ENCODE measurements around the gene PACSIN2.
A peak's percentile ranks its signal among the peaks of the same experiment; 100 is the strongest.

Gene PACSIN2

DNA sequence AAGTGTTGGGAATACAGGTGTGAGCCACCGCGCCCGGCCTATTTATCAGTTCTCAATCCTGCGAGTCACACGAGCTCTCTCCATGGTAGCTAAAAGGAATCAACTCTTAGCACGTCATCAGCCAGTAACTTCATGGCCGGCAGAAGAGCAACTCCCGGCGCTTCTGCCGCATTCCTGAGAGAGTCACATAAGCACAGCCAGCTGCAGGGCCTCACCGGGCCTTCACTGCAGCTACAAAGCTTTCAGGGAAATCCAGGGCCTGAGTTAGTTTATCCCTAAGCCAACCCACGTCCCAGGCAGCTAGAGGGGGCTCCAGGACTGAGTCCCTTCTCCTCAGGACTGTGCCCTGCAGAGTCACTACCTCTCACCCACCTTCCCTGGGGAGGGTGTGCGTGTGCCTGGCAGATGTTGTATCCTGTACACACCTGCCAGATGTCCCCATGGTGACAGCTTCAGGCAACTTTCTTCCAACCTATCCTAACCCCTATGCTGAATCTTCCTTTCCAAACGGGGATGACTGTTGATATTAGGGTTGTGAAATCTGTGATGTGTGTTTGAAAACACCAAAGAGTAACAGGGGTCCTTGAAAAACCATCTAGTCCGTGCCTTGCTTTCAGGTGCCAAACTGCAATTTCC lies 112.0 kb downstream of the PACSIN2 start:
- DNase-seq: no peak

GRCh38 chr22:42901790-42902508 lies 113.0 kb downstream of the PACSIN2 start:
- DNase-seq: no peak
- in situ Hi-C loops (cut with HindIII; ENCODE audit: low pct_ligation_motif_present, low pct_unique_long_range_greater_than_20kb, low sequenced_read_pairs): no loop called here

More for the DNA sequence above, 112.0 kb downstream of the PACSIN2 start:
- in situ Hi-C loops (cut with HindIII; ENCODE audit: low pct_ligation_motif_present, low pct_unique_long_range_greater_than_20kb, low sequenced_read_pairs): no loop called here

GRCh38 chr22:42897960-42898359 lies 117.0 kb downstream of the PACSIN2 start:
- DNase-seq: no peak
- in situ Hi-C loops (cut with HindIII; ENCODE audit: low pct_ligation_motif_present, low pct_unique_long_range_greater_than_20kb, low sequenced_read_pairs): no loop called here

GRCh38 chr22:42895541-42895981 lies 119.4 kb downstream of the PACSIN2 start:
- DNase-seq: no peak
- in situ Hi-C loops (cut with HindIII; ENCODE audit: low pct_ligation_motif_present, low pct_unique_long_range_greater_than_20kb, low sequenced_read_pairs): no loop called here

DNA sequence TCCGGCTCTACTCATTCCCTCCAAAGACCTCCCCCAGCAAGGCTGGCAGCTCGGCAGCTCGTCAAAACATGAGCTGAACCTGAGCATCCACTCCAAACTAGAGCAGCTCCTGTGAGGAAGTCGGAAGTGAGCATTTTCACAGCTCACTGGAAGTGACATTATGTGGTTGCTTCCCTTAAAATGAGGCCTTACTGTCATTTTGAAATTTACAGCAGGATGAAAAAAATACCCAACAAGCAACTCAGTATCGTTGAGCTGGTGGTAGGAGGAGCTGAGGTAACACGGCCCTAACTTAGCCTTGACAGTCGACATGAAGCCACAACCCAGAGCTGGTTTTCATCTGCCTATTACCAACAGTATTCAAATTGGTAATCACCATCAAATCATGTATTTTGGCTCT lies 119.9 kb downstream of the PACSIN2 start:
- no peak for DNase-seq
- in situ Hi-C loops (cut with HindIII; ENCODE audit: low pct_ligation_motif_present, low pct_unique_long_range_greater_than_20kb, low sequenced_read_pairs): no loop called here

- DNase-seq: no peak
- in situ Hi-C loops (cut with HindIII; ENCODE audit: low pct_ligation_motif_present, low pct_unique_long_range_greater_than_20kb, low sequenced_read_pairs): no loop called here
Observed at GRCh38 chr22:42893371-42894150, 121.4 kb downstream of the PACSIN2 start.

DNA sequence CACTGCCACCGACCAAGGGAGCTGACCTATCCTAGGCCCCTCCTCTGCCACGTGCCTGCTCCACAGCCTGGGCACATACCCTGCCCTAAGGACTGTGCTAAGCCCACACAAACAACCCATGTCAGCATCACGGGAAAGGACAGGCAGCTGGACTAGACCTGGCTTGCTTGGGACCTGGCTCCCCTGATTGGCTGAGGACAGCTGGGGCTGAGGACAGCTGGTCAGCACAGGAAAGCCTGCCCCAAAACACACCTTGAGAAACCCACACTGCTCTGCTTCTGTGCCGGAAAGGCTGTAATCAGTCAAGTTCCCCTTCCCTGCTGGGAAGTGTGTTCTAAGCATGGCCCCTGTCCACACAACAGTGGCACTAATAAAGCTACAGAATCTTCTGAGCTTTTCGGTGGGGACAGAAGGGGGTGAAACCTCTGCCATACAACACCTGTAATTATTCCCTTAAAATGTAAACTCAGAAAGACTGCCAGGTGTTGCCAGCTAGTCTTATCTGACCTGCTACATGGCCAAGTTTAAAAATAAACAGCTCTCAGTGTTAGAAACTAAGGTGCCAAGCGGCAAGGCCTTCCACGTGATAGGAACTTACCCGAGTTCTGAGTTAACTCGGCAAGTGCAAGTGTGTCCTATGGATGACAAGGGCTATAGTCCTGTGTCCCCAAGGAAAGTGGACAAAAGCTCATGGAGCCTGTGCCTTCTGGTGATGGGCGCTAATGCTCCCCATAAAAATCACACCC lies 122.2 kb downstream of the PACSIN2 start:
- DNase-seq: no peak
- in situ Hi-C loops (cut with HindIII; ENCODE audit: low pct_ligation_motif_present, low pct_unique_long_range_greater_than_20kb, low sequenced_read_pairs): no loop called here

GRCh38 chr22:42892156-42892555 lies 122.8 kb downstream of the PACSIN2 start:
- no peak for DNase-seq
- in situ Hi-C loops (cut with HindIII; ENCODE audit: low pct_ligation_motif_present, low pct_unique_long_range_greater_than_20kb, low sequenced_read_pairs): no loop called here

DNA sequence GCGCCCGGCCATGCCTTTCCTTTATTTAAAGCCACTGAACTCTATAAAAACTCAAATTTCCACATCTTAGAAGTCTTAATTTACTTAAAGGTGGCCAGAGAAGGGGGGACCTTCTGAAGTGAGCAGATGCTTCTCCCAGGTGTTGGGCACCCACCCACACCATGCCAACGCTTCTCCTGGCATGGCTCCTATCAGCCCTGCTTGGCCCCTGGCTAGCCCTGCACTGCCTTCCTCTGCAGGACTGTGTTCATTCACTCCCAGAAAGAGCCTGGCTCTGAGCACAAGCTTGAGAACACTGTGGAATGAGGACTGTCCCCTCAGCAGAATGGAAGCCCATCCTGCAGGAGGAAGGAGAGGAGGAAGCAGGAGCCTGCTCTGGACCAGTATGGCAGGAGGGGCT lies 123.3 kb downstream of the PACSIN2 start:
- in situ Hi-C loops (cut with HindIII; ENCODE audit: low pct_ligation_motif_present, low pct_unique_long_range_greater_than_20kb, low sequenced_read_pairs): no loop called here
- DNase-seq: no peak

GRCh38 chr22:42891008-42891407 lies 123.9 kb downstream of the PACSIN2 start:
- DNase-seq: no peak
- in situ Hi-C loops (cut with HindIII; ENCODE audit: low pct_ligation_motif_present, low pct_unique_long_range_greater_than_20kb, low sequenced_read_pairs): no loop called here

- in situ Hi-C loops (cut with HindIII; ENCODE audit: low pct_ligation_motif_present, low pct_unique_long_range_greater_than_20kb, low sequenced_read_pairs): no loop called here
- DNase-seq: no peak
Observed at GRCh38 chr22:42889304-42889703, 125.6 kb downstream of the PACSIN2 start.

GRCh38 chr22:42887523-42888507 lies 127.1 kb downstream of the PACSIN2 start:
- DNase-seq: peak; percentile 25
- in situ Hi-C loops (cut with HindIII; ENCODE audit: low pct_ligation_motif_present, low pct_unique_long_range_greater_than_20kb, low sequenced_read_pairs): no loop called here

DNA sequence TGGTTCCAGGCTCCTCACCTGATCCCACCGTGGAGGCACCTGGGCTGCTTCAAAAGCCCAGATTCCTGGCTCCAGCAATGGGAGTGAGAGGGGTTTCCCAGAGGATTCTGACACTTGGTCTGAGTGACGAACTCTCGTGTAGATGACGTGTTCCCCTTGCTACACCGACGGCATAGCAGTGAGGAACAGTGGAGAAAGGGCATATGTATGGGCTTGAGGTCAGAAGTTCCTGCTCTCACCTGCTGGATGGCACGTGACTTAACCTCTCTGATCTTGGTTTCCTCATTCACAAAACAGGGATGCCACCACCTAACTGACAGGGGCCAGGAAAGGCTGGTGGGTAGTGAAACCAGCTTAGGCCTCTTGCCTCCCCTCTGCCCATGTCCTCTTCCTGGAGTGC lies 127.8 kb downstream of the PACSIN2 start:
- in situ Hi-C loops (cut with HindIII; ENCODE audit: low pct_ligation_motif_present, low pct_unique_long_range_greater_than_20kb, low sequenced_read_pairs): no loop called here
- DNase-seq: no peak

- in situ Hi-C loops (cut with HindIII; ENCODE audit: low pct_ligation_motif_present, low pct_unique_long_range_greater_than_20kb, low sequenced_read_pairs): no loop called here
- no peak for DNase-seq
Observed at GRCh38 chr22:42885446-42885845, 129.5 kb downstream of the PACSIN2 start.

DNA sequence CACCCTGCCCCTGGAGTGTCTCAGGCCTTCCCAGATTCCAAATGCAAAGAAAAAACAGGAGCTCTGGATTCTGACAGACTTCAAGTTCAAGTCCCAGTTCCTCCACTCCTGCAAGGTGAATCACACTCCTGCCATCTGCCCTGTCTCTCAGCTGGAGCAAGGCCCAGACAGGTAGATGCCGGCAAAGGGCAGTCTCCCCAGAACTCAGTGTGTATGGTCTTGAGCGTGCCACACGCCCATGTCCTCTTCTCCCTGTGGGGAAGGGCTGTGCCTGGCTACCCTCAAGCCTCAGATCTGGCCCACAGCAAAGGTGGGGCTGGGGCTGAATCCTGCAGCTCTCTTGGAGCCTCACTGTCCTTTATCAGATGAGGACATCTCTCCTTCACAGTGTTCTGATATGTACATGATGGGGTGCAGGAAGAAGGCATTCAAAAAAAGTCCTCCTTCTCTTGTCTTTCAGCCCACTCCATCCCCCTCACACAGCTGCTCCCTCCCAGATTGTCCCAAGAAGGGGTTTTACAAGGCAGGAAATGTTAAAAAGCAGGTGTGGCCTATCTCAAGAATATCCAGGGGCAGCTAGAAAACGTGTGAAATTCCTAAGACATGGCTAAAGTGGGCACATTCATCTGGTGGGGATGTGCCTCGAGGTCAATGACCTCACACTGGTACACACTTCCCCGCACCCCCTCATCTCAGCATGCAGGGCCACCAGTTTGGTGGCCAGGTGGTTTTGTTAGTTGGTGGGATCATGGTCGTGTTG lies 130.2 kb downstream of the PACSIN2 start:
- in situ Hi-C loops (cut with HindIII; ENCODE audit: low pct_ligation_motif_present, low pct_unique_long_range_greater_than_20kb, low sequenced_read_pairs): no loop called here
- DNase-seq: no peak

GRCh38 chr22:42883970-42884369 lies 131.0 kb downstream of the PACSIN2 start:
- DNase-seq: no peak
- in situ Hi-C loops (cut with HindIII; ENCODE audit: low pct_ligation_motif_present, low pct_unique_long_range_greater_than_20kb, low sequenced_read_pairs): no loop called here

DNA sequence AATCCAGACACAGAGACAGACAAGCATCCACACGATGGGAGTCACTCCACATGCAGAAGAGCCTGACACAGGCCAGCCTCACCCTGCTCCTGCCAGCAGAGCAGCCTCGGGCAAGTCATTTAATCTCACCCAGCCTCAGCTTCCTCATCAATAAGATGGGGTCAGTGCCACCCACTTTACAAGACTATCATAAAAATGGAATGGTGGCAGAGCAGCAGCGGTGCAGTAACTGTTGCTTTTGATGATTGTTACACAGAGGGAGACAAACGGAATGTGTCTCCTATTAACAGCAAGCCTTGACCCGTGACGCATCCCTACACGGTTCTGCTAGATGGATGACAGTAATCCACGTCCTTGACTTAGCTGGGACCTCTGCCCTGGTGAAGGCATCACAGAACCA lies 131.8 kb downstream of the PACSIN2 start:
- DNase-seq: no peak
- in situ Hi-C loops (cut with HindIII; ENCODE audit: low pct_ligation_motif_present, low pct_unique_long_range_greater_than_20kb, low sequenced_read_pairs): no loop called here
